Left renal pelvis (tissue), 4 donors: ENCODE data around the gene PDZD2. TPM values are rescaled to one million over a fixed set of nuclear protein-coding genes. Genes with fewer than 3 reads are reported as not detected.

ENCODE experiments used
- DNase-seq, 4 donors: peaks; one replicate each; pipeline ENCODE4 v3.0.0-alpha.2; 2013; ENCODE audit warnings: low read depth in 4 of 4, low spot score in 3 of 4
- polyA plus RNA-seq, 4 donors: library from polyadenylated mRNA; unstranded; fragments of 120-200 nt; gene quantifications; one replicate each; pipeline ENCODE4 v1.2.1, GENCODE V29; 2013; ENCODE audit not compliant: insufficient read length in 4 of 4

The PDZD2 gene
- polyA plus RNA-seq, 4 donors, result 17.3 to 27.0 (median 18.7) TPM

DNA sequence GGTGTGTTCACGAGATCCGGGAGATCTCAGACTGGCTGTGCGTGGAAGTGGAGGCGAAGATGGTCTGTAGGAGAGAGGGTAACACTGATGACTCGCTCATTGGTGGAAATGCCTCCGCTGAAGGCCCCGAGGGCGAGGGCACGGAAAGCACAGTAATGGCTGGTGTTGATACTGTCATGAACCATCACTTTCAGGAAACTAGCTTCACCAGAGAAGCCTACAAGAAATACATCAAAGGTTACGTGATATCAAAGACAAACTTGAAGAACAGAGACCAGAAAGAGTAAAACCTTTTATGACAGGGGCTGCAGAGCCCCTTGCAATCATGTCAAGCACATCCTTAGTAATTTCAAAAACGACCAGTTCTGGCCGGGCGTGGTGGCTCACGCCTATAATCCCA lies 269.5 kb downstream of the PDZD2 start:
- no peak for DNase-seq

DNA sequence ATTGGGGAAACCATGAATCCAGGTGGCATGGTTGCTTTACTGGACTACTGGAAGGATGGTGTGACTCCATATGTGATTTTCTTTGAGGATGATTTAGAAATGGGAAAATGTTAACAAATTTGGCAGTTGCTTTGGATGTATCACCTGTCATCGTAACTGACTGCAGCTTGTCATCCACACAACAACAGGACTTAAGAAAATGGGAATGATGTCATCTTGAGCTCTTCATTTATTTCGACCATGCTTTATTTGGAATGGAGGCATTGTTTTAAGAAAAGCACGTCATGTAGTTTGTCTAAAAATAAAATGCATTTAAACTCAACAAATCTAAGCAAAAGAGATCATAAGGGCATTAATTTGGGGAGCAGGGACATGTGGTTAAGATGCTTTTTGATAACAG lies 270.1 kb downstream of the PDZD2 start:
- no peak for DNase-seq

- DNase-seq, result no peak
Measured at GRCh38 chr5:31911291-31912265, 272.6 kb downstream of the PDZD2 start.

GRCh38 chr5:31913808-31914207 lies 274.9 kb downstream of the PDZD2 start:
- no peak for DNase-seq

- no peak for DNase-seq
Measured at GRCh38 chr5:31916327-31916726, 277.4 kb downstream of the PDZD2 start.

- no peak for DNase-seq
Measured at GRCh38 chr5:31918739-31919138, 279.8 kb downstream of the PDZD2 start.

DNA sequence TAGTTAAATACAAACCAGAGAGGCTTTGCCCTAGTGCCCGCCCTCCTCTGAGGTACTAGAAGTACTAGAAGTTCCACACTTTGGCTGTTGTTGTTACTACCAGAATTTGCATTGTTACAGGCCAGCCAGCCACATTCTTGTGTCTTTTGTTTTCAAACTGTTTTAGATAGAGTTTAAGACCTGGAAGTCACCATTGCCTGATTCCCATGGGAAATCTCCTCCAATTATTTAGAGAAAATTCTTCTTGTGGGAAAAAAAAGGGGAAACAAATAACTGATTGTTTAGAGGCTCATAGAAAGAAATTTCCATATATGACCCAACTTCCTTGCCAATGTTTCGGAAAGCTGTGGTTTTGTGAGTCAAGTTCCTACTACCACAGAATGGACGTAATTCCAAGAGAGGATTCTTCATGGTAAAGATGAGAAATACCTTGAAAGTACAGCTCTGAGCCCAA lies 282.9 kb downstream of the PDZD2 start:
- DNase-seq, result no peak

- DNase-seq, result no peak
Measured at GRCh38 chr5:31924005-31924404, 285.1 kb downstream of the PDZD2 start.

- no peak for DNase-seq
Measured at GRCh38 chr5:31931874-31932273, 292.9 kb downstream of the PDZD2 start.

DNA sequence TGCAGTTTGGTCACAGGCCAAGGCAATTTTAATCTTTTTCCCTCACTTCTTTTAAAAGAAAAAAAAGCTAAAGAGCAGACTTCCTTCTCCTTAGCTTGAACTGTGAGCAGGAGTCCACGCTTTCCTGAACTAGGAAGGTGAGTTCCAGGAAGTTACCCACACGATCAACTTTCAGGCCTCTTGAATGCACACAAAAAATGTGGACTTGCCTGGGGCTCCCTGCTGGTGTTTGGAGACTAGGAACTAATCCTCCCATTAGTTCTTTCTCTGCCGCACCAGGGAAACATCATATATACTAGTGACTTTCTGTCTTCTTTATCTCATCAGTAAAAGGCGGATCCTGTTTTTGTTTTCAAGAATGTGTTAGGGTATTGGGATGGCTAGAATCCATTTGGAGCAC lies 295.2 kb downstream of the PDZD2 start:
- DNase-seq, result no peak

- DNase-seq, result peak in 3 of 4 donors; percentile 41 to 68 (median 55)
Measured at GRCh38 chr5:31935496-31936369, 296.8 kb downstream of the PDZD2 start.

DNA sequence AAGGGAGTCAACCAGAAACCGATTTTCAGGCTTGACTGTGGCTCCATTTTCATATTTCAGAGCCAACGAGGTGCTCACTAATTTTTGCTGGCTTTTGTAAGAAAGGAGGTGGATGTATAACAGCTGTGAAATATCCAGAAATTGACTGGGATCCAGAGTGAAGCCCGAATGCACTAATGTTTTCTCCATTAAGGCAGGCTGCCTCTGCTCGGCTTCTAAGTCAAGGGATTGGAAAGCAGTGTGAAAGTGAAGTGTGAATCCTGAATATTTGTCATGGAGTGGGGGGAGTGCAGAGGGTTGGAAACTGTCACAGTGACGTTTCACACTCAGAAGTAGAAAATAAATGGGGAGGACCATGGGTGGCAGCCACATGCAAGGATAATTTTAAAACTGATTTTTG lies 297.8 kb downstream of the PDZD2 start:
- no peak for DNase-seq

- DNase-seq, result no peak
Measured at GRCh38 chr5:31937226-31937625, 298.3 kb downstream of the PDZD2 start.

GRCh38 chr5:31937703-31938102 lies 298.8 kb downstream of the PDZD2 start:
- DNase-seq, result no peak

- DNase-seq, result no peak
Measured at GRCh38 chr5:31939151-31939550, 300.2 kb downstream of the PDZD2 start.

DNA sequence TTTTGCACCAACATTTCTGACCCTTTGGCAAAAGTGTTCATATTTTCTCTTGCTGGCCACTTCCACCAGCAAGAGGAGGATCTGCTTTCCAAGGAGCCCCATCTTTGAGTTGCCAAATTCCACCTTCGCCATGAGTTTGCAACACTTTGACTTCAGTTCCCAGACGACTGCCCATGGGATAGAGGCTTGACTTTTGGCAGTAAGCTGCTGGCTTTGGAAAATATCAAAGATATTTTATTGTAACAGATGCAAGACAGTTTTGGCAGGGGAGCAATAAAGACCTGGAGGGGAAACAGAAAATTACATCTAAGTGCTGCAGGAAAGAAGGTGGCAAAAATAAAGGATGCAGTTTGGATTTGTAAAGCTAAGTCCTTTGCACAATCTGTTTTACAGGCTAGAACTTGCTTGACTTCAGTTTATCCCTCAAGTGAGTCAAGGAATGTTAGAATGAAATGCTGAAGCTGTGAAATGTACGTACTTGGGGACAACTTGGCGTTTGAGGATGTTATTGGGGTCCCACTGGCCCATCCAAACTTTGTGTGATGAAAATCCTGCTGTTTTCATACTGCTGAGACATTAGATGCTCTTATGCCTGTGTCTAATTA lies 302.3 kb downstream of the PDZD2 start:
- no peak for DNase-seq

DNA sequence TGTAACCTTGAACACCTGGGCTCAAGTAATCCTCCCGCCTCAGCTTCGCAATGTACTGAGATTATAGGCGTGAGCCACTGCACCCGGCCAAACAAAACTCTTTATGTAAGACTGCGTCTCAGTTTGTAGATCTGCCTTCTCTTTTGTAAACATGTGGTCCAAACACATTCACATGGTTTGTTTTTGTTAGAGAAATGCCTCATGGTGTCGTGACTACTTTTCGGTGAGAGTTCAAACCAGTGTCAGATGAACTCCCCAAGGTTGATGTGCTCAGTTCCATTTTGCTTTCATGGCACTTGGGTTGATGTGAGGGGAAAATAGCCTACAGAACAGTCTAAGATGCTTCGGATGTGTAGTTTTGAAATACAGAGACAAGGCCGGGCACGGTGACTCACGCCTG lies 303.6 kb downstream of the PDZD2 start:
- no peak for DNase-seq

DNA sequence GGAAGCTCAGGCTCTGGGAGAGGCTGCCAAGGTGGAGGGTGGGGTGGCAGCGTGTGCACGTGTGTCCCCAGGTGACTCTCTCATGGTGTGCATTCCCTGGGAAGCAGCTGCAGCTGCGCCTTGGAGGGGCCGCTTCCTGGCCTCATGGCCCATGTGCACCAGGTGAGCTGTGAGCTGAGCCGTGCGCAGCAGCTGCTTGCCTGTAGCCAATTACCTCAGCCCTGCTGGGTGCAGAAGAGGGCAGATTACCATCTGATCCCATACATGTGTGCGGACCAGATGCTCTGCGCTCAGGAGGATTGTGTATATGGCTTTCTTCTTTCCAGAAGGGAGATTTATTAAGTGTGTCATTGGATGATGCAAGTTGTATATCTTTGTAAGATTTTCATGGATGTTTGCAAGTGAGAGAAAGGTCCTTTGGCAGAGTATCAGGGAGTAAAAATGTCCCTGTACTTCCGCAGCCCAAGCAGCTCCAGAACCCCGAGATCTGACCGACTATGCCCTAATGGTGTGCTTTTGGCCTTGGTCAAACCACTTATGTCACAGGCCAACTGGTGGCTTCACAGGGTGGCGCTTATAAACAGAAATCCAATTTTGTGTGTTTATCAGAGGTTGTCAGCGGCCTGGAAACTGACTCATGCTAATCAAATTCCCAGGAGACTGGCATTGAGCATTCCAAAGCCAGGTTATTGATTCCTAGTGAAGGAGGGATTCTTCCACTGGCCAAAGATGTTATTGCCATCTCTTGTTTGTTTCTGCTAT lies 305.9 kb downstream of the PDZD2 start:
- peak in 1 of 4 donors; percentile 14 for DNase-seq

DNA sequence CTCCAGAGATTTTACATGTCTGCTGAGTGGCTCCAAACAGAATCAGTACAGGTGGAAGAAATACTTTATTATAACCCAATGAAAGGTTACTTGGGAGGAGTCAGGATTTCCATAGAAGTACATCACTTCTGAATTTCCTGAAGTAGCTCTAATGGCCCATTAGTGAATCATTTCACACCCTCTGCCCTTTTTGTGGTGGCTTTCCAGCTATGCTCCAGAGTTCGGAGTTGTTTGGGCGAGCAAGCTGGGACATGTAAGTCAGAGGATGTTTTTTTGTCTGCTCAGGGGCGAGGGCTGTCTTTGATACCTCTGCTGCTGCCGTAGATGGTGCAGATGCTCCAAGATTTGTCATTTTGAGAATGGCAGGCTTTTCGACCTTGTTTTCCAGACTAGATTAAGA lies 309.1 kb downstream of the PDZD2 start:
- no peak for DNase-seq

DNA sequence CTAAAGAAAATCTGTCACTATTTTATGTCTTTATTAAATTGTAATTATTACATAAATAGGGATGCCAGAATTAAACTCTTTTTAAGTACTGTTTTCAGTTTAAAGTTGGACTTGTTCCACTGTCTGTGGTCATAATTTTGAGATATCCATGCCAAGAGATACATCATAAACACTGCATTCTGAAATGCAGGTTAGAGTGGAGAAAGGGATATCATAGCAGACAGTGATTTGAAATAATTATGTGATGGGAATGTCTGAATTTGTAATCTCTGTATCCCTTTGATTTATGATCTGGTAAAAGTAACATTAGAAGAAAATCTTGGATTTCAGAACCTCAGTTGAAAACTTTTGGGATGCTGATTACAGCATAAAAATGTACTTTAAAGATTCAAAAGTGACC lies 313.1 kb downstream of the PDZD2 start:
- no peak for DNase-seq
